ENCODE data around the gene C14orf132.

- TF ChIP-seq CTCF (IDR thresholded peaks at IDR 0.05) (no peak), POLR2A (IDR thresholded peaks at IDR 0.05) (no peak)
Observed at GRCh38 chr14:96086574-96087077, 47.5 kb downstream of the C14orf132 start.
